A673 (cell line): ENCODE results near the gene TFAM. TPM values are rescaled to one million over a fixed set of nuclear protein-coding genes. Genes with fewer than 3 reads are reported as not detected.

Source experiments
- BruUV-seq: library from RNA; stranded (reverse); fragments of 400-500 nt; replicated peaks from 2 replicates; lab custom pipeline; 2021; lab: Mats Ljungman, UMichigan
- CTCF ChIA-PET: fragments of 300-600 bp; sonication (Branson Sonifier 250); formaldehyde crosslinking; loops from one replicate; lab custom pipeline; 2022; ENCODE audit warnings: antibody characterized with exemption; lab: Charles Lee
- POLR2A ChIA-PET: fragments of 300-600 bp; sonication (Branson Sonifier 250); formaldehyde crosslinking; loops from one replicate; lab custom pipeline; 2022; ENCODE audit warnings: antibody characterized with exemption; ENCODE audit not compliant: low non-redundant PET; lab: Charles Lee
- DNase-seq: peaks from one replicate; pipeline ENCODE4 v3.0.0-alpha.2; 2015; ENCODE audit warnings: low spot score
- H3K27ac ChIP-seq: fragments of 200-600 bp; sonication (generic); 2 replicates; pipeline ENCODE4 v1.5.1; 2016; ENCODE audit warnings: mixed run types, low read depth, mild to moderate bottlenecking, mixed read lengths, antibody characterized with exemption, low read length; ENCODE audit not compliant: poor library complexity, severe bottlenecking
- H3K27me3 ChIP-seq: fragments of 200-600 bp; sonication (generic); replicated peaks from 2 replicates; pipeline ENCODE4 v1.6.1; 2017; ENCODE audit warnings: mixed run types, low read depth, mild to moderate bottlenecking, mixed read lengths, antibody characterized with exemption, low read length; ENCODE audit not compliant: insufficient read depth, poor library complexity
- H3K36me3 ChIP-seq: fragments of 200-600 bp; sonication (generic); 2 replicates; pipeline ENCODE4 v1.6.1; 2016; ENCODE audit warnings: mixed run types, mild to moderate bottlenecking, mixed read lengths, antibody characterized with exemption, low read length; ENCODE audit not compliant: insufficient read depth, poor library complexity, severe bottlenecking
- H3K4me1 ChIP-seq: fragments of 200-600 bp; sonication (generic); 2 replicates; pipeline ENCODE4 v1.6.1; 2017; ENCODE audit warnings: mixed run types, mild to moderate bottlenecking, mixed read lengths, antibody characterized with exemption, low read length; ENCODE audit not compliant: insufficient read depth, poor library complexity, severe bottlenecking
- H3K4me3 ChIP-seq: fragments of 200-600 bp; sonication (generic); 2 replicates; pipeline ENCODE4 v1.5.1; 2016; ENCODE audit warnings: low read depth, mixed run types, mild to moderate bottlenecking, mixed read lengths, low read length; ENCODE audit not compliant: poor library complexity, severe bottlenecking
- H3K9me3 ChIP-seq: fragments of 200-600 bp; sonication (generic); 2 replicates; pipeline ENCODE4 v1.6.1; 2016; ENCODE audit warnings: mixed run types, low read depth, mild to moderate bottlenecking, mixed read lengths, antibody characterized with exemption, low read length; ENCODE audit not compliant: poor library complexity, severe bottlenecking
- CTCF ChIP-seq: fragments of 300-800, 200-600 bp; sonication (generic); conservative IDR thresholded peaks from 2 replicates; pipeline ENCODE4 v1.5.1; 2017; ENCODE audit warnings: low read depth, mild to moderate bottlenecking, antibody characterized with exemption, low read length, moderate library complexity, mixed read lengths
- EZH2 ChIP-seq: fragments of 200-600 bp; sonication (generic); IDR thresholded peaks from 2 replicates; pipeline ENCODE4 v1.6.1; 2017; ENCODE audit warnings: borderline replicate concordance, low read depth, mild to moderate bottlenecking, mixed read lengths, antibody characterized with exemption, low read length; ENCODE audit not compliant: poor library complexity, severe bottlenecking
- intact Hi-C: fragments of 100-400 bp; cut with micrococcal nuclease; formaldehyde crosslinking; loops from one replicate; pipeline ENCODE4 v1.10.0; 2022; ENCODE audit not compliant: unreplicated experiment
- total RNA-seq: library from RNA; stranded (reverse); gene quantifications from 2 replicates; pipeline ENCODE4 v1.2.3, GENCODE V29; 2021

TFAM gene
- total RNA-seq, 1 experiment from 2014 or later: 113 TPM

- H3K27me3 ChIP-seq: no peaks in the 10 kb centered on the region
- BruUV-seq: no TSS peak
- intact Hi-C loops: no loop called here
- DNase-seq: no peak
- TF ChIP-seq EZH2 (no peak), CTCF (no peak)
- H3K36me3 ChIP-seq: no peaks in the 10 kb centered on the region
- H3K27ac ChIP-seq: no peak overlapping the region
- ChIA-PET POLR2A (no interaction called here), CTCF (no interaction called here)
- H3K4me3 ChIP-seq: no peak overlapping the region
- no peaks in the 10 kb centered on the region for H3K9me3 ChIP-seq
- peaks cover 3% of the 10 kb centered on the region for H3K4me1 ChIP-seq
Measured at GRCh38 chr10:58448121-58448935, 63.1 kb downstream of the TFAM start.

Other genes with a start within 250 kb of the TFAM start
- gene IPMK, start 117.5 kb upstream of the TFAM start, total RNA-seq: 8.2 and 8.3 TPM in 2 replicates
- gene CISD1, start 116.2 kb upstream of the TFAM start, total RNA-seq: 55.0 and 64.5 TPM in 2 replicates
- gene UBE2D1, start 50.4 kb upstream of the TFAM start, total RNA-seq: 16.9 and 18.6 TPM in 2 replicates
- gene BICC1, start 127.5 kb downstream of the TFAM start, total RNA-seq: 1.6 and 2.2 TPM in 2 replicates